ENCODE measurements around the gene EHBP1L1. TPM values are rescaled to one million over a fixed set of nuclear protein-coding genes. Genes with fewer than 3 reads are reported as not detected.

The EHBP1L1 gene
- total RNA-seq, 1 experiment from 2014 or later = 105 TPM

DNA sequence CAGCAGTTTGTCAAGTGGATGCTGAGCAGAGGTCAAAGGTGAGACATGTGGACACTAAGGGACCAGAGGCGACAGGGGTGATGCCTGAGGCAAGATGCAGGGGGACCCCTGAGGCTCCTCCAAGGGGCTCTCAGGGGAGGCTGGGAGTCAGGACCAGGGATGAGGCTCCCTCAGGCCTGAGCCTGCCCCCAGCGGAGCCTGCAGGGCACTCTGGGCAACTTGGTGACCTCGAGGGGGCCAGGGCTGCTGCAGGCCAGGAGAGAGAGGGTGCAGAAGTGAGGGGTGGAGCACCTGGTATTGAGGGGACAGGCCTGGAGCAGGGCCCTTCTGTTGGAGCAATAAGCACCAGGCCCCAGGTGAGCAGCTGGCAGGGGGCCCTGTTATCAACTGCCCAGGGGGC, 6.1 kb downstream of the EHBP1L1 start:
- Histone ChIP-seq H3K27me3 (ENCODE audit: insufficient read depth, low read length) (no peaks in the 10 kb centered on the region), H4K20me1 (ENCODE audit: insufficient read depth) (no peaks in the 10 kb centered on the region), H3K4me1 (ENCODE audit: control insufficient read depth in 1 of 2, insufficient read depth in 2 of 2, low read length in 2 of 2) (peaks cover 11 to 19% of the 10 kb centered on the region in 2 experiments), H3K9ac (ENCODE audit: low read length) (no peak overlapping the region), H3K27ac (ENCODE audit: low read depth, low read length) (no peak overlapping the region), H3K79me2 (ENCODE audit: insufficient read depth, low read length) (peaks cover 10% of the 10 kb centered on the region; the same call in 1 of the 2 replicates), H3K9me2 (ENCODE audit: insufficient read depth) (no peaks in the 10 kb centered on the region), H2AFZ (ENCODE audit: low read depth, low read length, poor library complexity, severe bottlenecking) (no peak overlapping the region), H3K36me3 (ENCODE audit: control insufficient read depth in 1 of 2, insufficient read depth in 2 of 2, low read length in 2 of 2) (peaks cover 2 to 4% of the 10 kb centered on the region in 2 experiments; a peak in 2 of 4 replicates), H3K4me3 (replicated peaks in 1 of 2; ENCODE audit: low read depth in 1 of 2, low read length in 2 of 2) (no peak overlapping the region), H3K9me3 (ENCODE audit: control insufficient read depth in 1 of 2, insufficient read depth in 1 of 2, low read depth in 1 of 2, low read length in 2 of 2) (no peaks in the 10 kb centered on the region), H3K4me2 (ENCODE audit: low read length) (no peak overlapping the region)
- ATAC-seq = no peak
- POLR2A ChIA-PET = no interaction called here
- RAD21 ChIA-PET (ENCODE audit: low non-redundant PET in 1 of 2, low total read pairs in 2 of 2, uncharacterized antibody in 2 of 2, unreplicated experiment in 2 of 2) = no interaction called here
- CTCF ChIA-PET = interaction anchor here (1.4 kb wide), 1 partner anchor 12 kb away, joined by 5 read pairs; no protein-coding TSS in a partner anchor
- intact Hi-C loops (cut with micrococcal nuclease) = no loop called here
- no peak for TF ChIP-seq POLR2AphosphoS5 (IDR thresholded peaks at IDR 0.05; ENCODE audit: low read depth, low read length)
- no peak for TF ChIP-seq EGR1 (IDR thresholded peaks at IDR 0.05; ENCODE audit: low read depth)
- TF ChIP-seq ZFX (IDR thresholded peaks at IDR 0.05) = no peak
- no peak for TF ChIP-seq ELF1 (IDR thresholded peaks at IDR 0.05; ENCODE audit: borderline replicate concordance, low read depth)
- TF ChIP-seq, protein P1, sequence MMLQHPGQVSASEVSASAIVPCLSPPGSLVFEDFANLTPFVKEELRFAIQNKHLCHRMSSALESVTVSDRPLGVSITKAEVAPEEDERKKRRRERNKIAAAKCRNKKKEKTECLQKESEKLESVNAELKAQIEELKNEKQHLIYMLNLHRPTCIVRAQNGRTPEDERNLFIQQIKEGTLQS (IDR thresholded peaks at IDR 0.05) = no peak
- no peak for TF ChIP-seq SP1 (IDR thresholded peaks at IDR 0.05; ENCODE audit: low read depth)
- no peak for TF ChIP-seq EZH2phosphoT487 (IDR thresholded peaks at IDR 0.05; ENCODE audit: borderline replicate concordance)
- TF ChIP-seq, protein P2, sequence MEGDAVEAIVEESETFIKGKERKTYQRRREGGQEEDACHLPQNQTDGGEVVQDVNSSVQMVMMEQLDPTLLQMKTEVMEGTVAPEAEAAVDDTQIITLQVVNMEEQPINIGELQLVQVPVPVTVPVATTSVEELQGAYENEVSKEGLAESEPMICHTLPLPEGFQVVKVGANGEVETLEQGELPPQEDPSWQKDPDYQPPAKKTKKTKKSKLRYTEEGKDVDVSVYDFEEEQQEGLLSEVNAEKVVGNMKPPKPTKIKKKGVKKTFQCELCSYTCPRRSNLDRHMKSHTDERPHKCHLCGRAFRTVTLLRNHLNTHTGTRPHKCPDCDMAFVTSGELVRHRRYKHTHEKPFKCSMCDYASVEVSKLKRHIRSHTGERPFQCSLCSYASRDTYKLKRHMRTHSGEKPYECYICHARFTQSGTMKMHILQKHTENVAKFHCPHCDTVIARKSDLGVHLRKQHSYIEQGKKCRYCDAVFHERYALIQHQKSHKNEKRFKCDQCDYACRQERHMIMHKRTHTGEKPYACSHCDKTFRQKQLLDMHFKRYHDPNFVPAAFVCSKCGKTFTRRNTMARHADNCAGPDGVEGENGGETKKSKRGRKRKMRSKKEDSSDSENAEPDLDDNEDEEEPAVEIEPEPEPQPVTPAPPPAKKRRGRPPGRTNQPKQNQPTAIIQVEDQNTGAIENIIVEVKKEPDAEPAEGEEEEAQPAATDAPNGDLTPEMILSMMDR (IDR thresholded peaks at IDR 0.05 in 2 of 3, conservative IDR thresholded peaks at IDR 0.05 in 1 of 3; ENCODE audit: borderline replicate concordance in 1 of 3, insufficient read depth in 1 of 3, low read depth in 2 of 3, low read length in 2 of 3) = no peak
- TF ChIP-seq, protein P3, sequence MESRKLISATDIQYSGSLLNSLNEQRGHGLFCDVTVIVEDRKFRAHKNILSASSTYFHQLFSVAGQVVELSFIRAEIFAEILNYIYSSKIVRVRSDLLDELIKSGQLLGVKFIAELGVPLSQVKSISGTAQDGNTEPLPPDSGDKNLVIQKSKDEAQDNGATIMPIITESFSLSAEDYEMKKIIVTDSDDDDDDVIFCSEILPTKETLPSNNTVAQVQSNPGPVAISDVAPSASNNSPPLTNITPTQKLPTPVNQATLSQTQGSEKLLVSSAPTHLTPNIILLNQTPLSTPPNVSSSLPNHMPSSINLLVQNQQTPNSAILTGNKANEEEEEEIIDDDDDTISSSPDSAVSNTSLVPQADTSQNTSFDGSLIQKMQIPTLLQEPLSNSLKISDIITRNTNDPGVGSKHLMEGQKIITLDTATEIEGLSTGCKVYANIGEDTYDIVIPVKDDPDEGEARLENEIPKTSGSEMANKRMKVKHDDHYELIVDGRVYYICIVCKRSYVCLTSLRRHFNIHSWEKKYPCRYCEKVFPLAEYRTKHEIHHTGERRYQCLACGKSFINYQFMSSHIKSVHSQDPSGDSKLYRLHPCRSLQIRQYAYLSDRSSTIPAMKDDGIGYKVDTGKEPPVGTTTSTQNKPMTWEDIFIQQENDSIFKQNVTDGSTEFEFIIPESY (IDR thresholded peaks at IDR 0.05; ENCODE audit: extremely low read depth, insufficient replicate concordance, low read length) = no peak
- TF ChIP-seq RAD21 (IDR thresholded peaks at IDR 0.05; ENCODE audit: low read depth) = no peak
- no peak for TF ChIP-seq TCF7L2 (IDR thresholded peaks at IDR 0.05; ENCODE audit: borderline replicate concordance, extremely low read depth, insufficient read depth, insufficient read length)
- no peak for TF ChIP-seq CEBPB (IDR thresholded peaks at IDR 0.05; ENCODE audit: low read depth)
- TF ChIP-seq CBX3 (IDR thresholded peaks at IDR 0.05; ENCODE audit: low read depth) = no peak
- no peak for TF ChIP-seq POLR2A (IDR thresholded peaks at IDR 0.05; ENCODE audit: borderline replicate concordance, extremely low read depth, insufficient read depth, insufficient read length)
- no peak for TF ChIP-seq FOSL1 (IDR thresholded peaks at IDR 0.05; ENCODE audit: low read depth)
- TF ChIP-seq JUND (IDR thresholded peaks at IDR 0.05) = no peak
- no peak for TF ChIP-seq EZH2 (IDR thresholded peaks at IDR 0.05)
- BruUV-seq (replicated peaks) = no TSS peak
- no peak for DNase-seq (ENCODE audit: low read depth, low spot score)
